GM21367 (cell line): ENCODE data around the gene FAM120C.
A peak's percentile ranks its signal among the peaks of the same experiment; 100 is the strongest.

Experiments used
- ATAC-seq: cut with Tn5 transposase; IDR thresholded peaks from one replicate; pipeline ENCODE4 v1.9.1; 2021; ENCODE audit not compliant: unreplicated experiment

The FAM120C gene

GRCh38 chrX:54157561-54157960 lies 25.5 kb downstream of the FAM120C start:
- no peak for ATAC-seq

- ATAC-seq = no peak
These were observed 48.8 kb downstream of the FAM120C start for GRCh38 chrX:54134269-54134668.

- ATAC-seq = no peak
These were observed 66.7 kb downstream of the FAM120C start for GRCh38 chrX:54116391-54116790.

- no peak for ATAC-seq
These were observed 89.5 kb downstream of the FAM120C start for GRCh38 chrX:54093571-54093970.

GRCh38 chrX:54093159-54093558 lies 89.9 kb downstream of the FAM120C start:
- ATAC-seq = no peak

- ATAC-seq = no peak
These were observed 92.2 kb downstream of the FAM120C start for GRCh38 chrX:54090880-54091279.

GRCh38 chrX:54089191-54089590 lies 93.9 kb downstream of the FAM120C start:
- ATAC-seq = no peak

GRCh38 chrX:54087661-54088060 lies 95.4 kb downstream of the FAM120C start:
- ATAC-seq = no peak

GRCh38 chrX:54085666-54086065 lies 97.4 kb downstream of the FAM120C start:
- ATAC-seq = no peak

- no peak for ATAC-seq
These were observed 106.2 kb downstream of the FAM120C start for GRCh38 chrX:54076903-54077302.

GRCh38 chrX:54074826-54075225 lies 108.2 kb downstream of the FAM120C start:
- no peak for ATAC-seq

GRCh38 chrX:54067766-54068165 lies 115.3 kb downstream of the FAM120C start:
- no peak for ATAC-seq

- ATAC-seq = no peak
These were observed 116.2 kb downstream of the FAM120C start for GRCh38 chrX:54066841-54067240.

- ATAC-seq = no peak
These were observed 118.5 kb downstream of the FAM120C start for GRCh38 chrX:54064564-54064963.

GRCh38 chrX:54063361-54063760 lies 119.7 kb downstream of the FAM120C start:
- no peak for ATAC-seq

- ATAC-seq = no peak
These were observed 133.3 kb downstream of the FAM120C start for GRCh38 chrX:54049801-54050200.

- no peak for ATAC-seq
These were observed 134.6 kb downstream of the FAM120C start for GRCh38 chrX:54048412-54048811.

- ATAC-seq = no peak
These were observed 137.4 kb downstream of the FAM120C start for GRCh38 chrX:54045563-54046228.

GRCh38 chrX:54044877-54045338 lies 138.1 kb downstream of the FAM120C start:
- ATAC-seq = no peak

GRCh38 chrX:54044126-54044876 lies 138.8 kb downstream of the FAM120C start, which contains the start of gene PHF8:
Gene PHF8, minus strand, starts transcription at chrX:54044473. Its CDS starts 1,745 bp downstream, at chrX:54042728.
- peak; percentile 80 for ATAC-seq

GRCh38 chrX:54043541-54044125 lies 139.4 kb downstream of the FAM120C start:
- ATAC-seq = peak; percentile 14

GRCh38 chrX:54043056-54043455 lies 140.0 kb downstream of the FAM120C start:
- no peak for ATAC-seq
